C4-2B (cell line): Measurements from ENCODE around the gene DCAF12.

ENCODE experiments used
- H3K27ac ChIP-seq: fragments of 450-650 bp; 2 replicates; pipeline ENCODE4 v1.5.1; 2017
- CTCF ChIP-seq: fragments of 450-650 bp; conservative IDR thresholded peaks from 2 replicates; pipeline ENCODE4 v1.5.1; 2017; ENCODE audit warnings: mild to moderate bottlenecking
- ZFX ChIP-seq: fragments of 450-650 bp; IDR thresholded peaks from 2 replicates; pipeline ENCODE4 v1.6.1; 2017

DCAF12 gene

DNA sequence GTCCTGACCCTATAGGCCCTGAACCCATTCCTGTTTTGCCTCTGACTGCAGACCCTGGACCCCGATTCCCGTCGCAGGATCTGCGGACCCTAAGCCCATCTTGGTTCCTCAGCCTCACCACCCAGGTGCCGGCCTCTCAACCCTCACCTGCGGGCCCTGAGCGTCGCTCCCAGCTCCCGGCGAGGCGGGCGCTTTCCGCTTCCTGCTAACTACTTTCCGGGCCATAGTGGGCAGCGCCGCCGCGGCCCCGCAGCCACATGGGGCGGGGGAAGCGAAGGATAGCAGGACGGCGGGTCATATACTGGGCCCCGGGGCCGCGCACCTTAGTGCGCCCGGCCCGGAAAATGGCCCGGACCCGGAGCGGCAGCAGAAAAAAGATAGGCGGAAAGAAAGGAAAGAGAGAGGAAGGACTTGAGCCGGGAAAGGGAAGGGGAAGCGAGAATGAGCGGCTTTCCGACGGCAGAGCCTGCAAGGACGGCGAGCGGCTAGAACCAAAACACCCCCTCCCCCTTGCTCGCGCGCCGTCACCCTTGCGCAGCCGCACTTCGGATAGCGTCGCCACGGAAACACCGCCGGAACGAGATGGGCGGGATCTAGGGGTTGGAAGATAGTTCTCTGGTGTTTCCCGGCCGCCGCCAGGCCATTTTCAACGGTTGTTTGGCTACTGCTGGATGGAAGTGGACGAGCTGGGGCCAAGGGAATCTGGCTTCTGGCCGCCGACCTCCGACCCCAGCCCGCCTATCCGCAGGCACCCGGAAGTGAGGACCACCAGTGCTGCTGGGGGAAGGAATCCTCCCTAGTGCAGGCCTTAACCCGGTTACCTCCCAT, at the start of gene DCAF12:
DCAF12 (minus strand) TSS at position 492 of the 828 bp plus-strand sequence; CDS start at position 225, 267 bp downstream.
- TF ChIP-seq ZFX = peak; percentile 86
- TF ChIP-seq CTCF = no peak
- H3K27ac ChIP-seq = peak within 1 kb of the TSS; percentile 87

- no peak for TF ChIP-seq ZFX
- no peak for TF ChIP-seq CTCF
- H3K27ac ChIP-seq = no peak overlapping the region
These were observed 49.6 kb upstream of the DCAF12 start for GRCh38 chr9:34176089-34176488.

DNA sequence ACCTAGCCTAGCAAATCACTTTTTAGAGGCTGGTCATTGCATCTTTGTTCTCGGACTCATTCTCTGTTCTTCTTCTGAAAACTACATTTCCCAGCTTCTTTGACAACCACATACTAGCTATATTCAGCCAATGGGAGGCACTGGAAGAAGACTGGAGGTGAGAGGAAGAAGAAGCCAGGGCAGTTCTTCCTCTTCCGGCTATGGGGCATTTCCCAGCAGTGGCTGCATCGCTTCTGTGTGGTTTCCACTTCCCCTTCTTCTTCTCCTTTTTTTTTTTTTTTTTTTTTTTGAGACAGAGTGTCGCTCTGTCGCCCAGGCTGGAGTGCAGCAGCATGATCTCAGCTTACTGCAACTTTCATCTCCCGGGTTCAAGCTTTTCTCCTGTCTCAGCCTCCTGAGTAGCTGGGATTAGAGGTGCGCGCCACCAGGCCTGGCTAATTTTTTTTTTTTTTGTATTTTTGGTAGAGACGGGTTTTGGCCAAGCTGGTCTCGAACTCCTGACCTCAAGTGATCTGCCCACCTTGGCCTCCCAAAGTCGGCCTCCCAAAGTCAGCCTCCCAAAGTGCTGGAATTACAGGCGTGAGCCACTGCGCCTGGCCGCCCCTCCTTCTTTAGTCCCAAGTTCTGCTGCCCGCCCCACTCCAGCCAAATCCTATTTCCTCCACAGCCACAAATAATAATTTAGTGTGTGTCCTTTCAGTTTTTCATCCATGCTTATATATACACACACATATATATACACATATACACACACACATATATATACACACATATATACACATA, 45.4 kb upstream of the DCAF12 start:
- no peak for TF ChIP-seq CTCF
- no peak for TF ChIP-seq ZFX

GRCh38 chr9:34170237-34170991, 43.9 kb upstream of the DCAF12 start:
- TF ChIP-seq ZFX (no peak), CTCF (no peak)
- H3K27ac ChIP-seq = no peak overlapping the region

More for the DNA sequence above, 45.4 kb upstream of the DCAF12 start:
- no peak overlapping the region for H3K27ac ChIP-seq

GRCh38 chr9:34169125-34169524, 42.6 kb upstream of the DCAF12 start:
- TF ChIP-seq CTCF = no peak
- TF ChIP-seq ZFX = no peak
- H3K27ac ChIP-seq = no peak overlapping the region

GRCh38 chr9:34163434-34163833, 36.9 kb upstream of the DCAF12 start:
- no peak for TF ChIP-seq CTCF
- TF ChIP-seq ZFX = no peak
- peak overlapping the region; percentile 51 for H3K27ac ChIP-seq
